Measurements from ENCODE around the gene CHRNG.

CHRNG gene

DNA sequence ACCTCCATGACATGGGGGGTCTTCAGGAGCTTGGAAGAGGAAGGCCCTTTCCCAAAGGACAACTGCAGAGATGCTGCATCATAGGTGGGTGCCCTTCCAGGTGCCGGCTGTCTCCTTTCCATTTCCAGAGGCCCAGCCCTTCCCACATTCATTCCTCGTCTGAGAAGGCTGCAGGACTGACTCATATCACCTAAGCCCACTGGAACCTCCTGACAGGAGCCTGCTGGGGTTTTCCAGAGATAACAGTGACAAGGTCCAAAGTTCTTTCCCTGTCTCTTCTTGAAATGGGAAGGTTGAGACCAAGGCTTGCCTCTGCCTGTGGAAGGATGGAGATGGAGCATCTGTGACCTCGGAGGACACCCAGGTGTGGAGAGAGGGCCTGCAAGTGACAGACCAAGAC, 22.9 kb upstream of the CHRNG start:
- TF ChIP-seq CTCF (IDR thresholded peaks at IDR 0.05; ENCODE audit: low read depth, low read length, missing control alignments), result no peak
- H3K4me3 ChIP-seq (replicated peaks; ENCODE audit: low read depth, low read length), result no peak overlapping the region
- no peak for DNase-seq (ENCODE audit: extremely low read depth, low read depth)

DNA sequence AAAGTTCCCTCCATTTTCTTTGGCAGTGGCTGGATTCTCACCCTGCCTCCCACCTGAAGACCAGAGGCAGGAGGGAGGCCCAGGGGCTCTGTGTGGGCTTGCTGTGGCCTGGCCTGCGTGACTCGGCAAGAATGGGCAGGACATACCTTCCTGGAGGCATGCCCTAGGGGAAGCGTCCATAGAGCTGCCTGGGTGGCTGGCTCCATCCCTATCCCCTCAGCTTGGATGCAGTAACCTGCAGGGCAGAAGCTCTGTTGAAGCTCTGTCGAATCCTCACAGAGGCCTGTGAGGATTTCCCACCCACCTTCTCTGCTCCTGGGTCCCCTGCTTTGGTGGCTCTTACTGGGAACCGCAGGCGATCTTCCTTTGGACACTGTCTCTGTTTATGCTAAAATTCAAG, 20.6 kb upstream of the CHRNG start:
- TF ChIP-seq CTCF (IDR thresholded peaks at IDR 0.05; ENCODE audit: low read depth, low read length, missing control alignments), result no peak

GRCh38 chr2:232519581-232520438, 19.7 kb upstream of the CHRNG start, which contains the start of gene PRSS56:
Gene PRSS56 (plus strand): TSS chr2:232520388. CDS start chr2:232520599, 211 bp downstream.
- no peak for DNase-seq (ENCODE audit: extremely low read depth, low read depth)
- no peak within 1 kb of the TSS for H3K4me3 ChIP-seq (replicated peaks; ENCODE audit: low read depth, low read length)
- no peak for TF ChIP-seq CTCF (IDR thresholded peaks at IDR 0.05; ENCODE audit: low read depth, low read length, missing control alignments)

More for the DNA sequence above, 20.6 kb upstream of the CHRNG start:
- no peak for DNase-seq (ENCODE audit: extremely low read depth, low read depth)
- H3K4me3 ChIP-seq (replicated peaks; ENCODE audit: low read depth, low read length), result no peak overlapping the region

GRCh38 chr2:232520489-232520888, 19.0 kb upstream of the CHRNG start:
- no peak overlapping the region for H3K4me3 ChIP-seq (replicated peaks; ENCODE audit: low read depth, low read length)
- TF ChIP-seq CTCF (IDR thresholded peaks at IDR 0.05; ENCODE audit: low read depth, low read length, missing control alignments), result no peak
- DNase-seq (ENCODE audit: extremely low read depth, low read depth), result no peak

DNA sequence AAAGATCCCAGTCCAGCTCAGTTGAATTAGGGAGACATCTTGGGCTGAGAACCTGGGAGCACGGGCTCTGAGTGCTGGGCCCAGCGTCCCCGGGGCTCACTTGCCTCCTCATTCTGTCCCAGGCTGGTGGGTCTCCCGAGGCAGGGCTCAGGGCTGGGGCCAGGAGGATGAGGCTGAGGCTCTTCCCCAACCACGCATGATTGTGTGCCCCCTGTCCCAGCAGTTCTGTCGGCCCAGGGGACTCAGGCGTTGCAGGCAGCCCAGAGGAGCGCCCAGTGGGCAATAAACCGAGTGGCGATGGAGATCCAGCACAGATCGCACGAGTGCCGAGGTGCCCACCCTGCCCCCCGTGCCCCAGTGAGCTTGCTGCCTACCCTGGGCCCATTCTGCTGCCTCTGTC, 18.4 kb upstream of the CHRNG start:
- H3K4me3 ChIP-seq (replicated peaks; ENCODE audit: low read depth, low read length), result no peak overlapping the region
- DNase-seq (ENCODE audit: extremely low read depth, low read depth), result no peak
- no peak for TF ChIP-seq CTCF (IDR thresholded peaks at IDR 0.05; ENCODE audit: low read depth, low read length, missing control alignments)

DNA sequence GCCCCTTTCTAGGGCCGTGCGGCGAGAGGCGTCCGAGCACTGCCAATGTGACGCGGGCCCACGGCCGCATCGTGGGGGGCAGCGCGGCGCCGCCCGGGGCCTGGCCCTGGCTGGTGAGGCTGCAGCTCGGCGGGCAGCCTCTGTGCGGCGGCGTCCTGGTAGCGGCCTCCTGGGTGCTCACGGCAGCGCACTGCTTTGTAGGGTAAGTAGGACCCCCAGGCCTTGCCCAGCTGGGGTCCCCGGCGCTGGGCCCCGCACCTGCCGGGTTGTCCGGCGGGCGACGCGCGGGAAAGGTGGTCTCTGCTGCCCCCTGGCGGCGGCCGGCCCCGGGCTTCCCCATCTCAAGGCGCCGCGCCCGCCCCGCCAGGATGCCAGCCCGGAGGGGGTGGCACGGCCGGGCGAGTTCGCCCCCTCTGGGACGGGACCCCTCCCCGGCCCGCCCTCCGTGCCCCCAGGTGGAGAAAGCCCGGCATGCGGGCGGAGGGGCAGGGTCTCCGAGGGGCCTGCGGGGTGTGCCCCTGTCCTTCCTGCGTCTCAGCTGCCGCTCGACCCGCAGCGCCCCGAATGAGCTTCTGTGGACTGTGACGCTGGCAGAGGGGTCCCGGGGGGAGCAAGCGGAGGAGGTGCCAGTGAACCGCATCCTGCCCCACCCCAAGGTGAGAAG, 17.4 kb upstream of the CHRNG start:
- TF ChIP-seq CTCF (IDR thresholded peaks at IDR 0.05; ENCODE audit: low read depth, low read length, missing control alignments), result peak; percentile 63
- H3K4me3 ChIP-seq (replicated peaks; ENCODE audit: low read depth, low read length), result no peak overlapping the region
- no peak for DNase-seq (ENCODE audit: extremely low read depth, low read depth)
